Activated naive CD8-positive, alpha-beta T cell treated with anti-CD3 and anti-CD28 coated beads, Interleukin-2, amount 10 ng/mL, durations not matched to agents 7 days and 5 days (primary cell): ENCODE data around the gene QRICH2. TPM values are rescaled to one million over a fixed set of nuclear protein-coding genes. Genes with fewer than 3 reads are reported as not detected.
"Not testable (repeated sequence)": the region's sequence is repeated elsewhere in the genome, so short reads cannot be mapped to it uniquely, and the experiment has no call there.

Experiments
- ATAC-seq: fragments of 150-1000 bp; cut with Tn5 transposase; one replicate; pipeline ENCODE4 v1.10.0; 2021; ENCODE audit warnings: low read depth, moderate library complexity
- POLR2A ChIA-PET: fragments of 350-600 bp; sonication (Branson Sonifier 250); formaldehyde crosslinking; loops from one replicate; lab custom pipeline; 2021; ENCODE audit warnings: antibody characterized with exemption; lab: Charles Lee
- DNase-seq: peaks from one replicate; pipeline ENCODE4 v3.0.0; 2021
- H3K27ac Mint-ChIP-seq: one replicate; pipeline ENCODE4 v1.8.0; 2022; ENCODE audit warnings: mild to moderate bottlenecking, mixed read lengths
- H3K27me3 Mint-ChIP-seq: one replicate; pipeline ENCODE4 v1.8.0; 2022; ENCODE audit warnings: mild to moderate bottlenecking, moderate library complexity, mixed read lengths
- H3K36me3 Mint-ChIP-seq: one replicate; pipeline ENCODE4 v1.8.0; 2021; ENCODE audit warnings: mild to moderate bottlenecking, mixed read lengths
- H3K4me1 Mint-ChIP-seq: one replicate; pipeline ENCODE4 v1.8.0; 2021; ENCODE audit warnings: mixed read lengths
- H3K4me3 Mint-ChIP-seq: one replicate; pipeline ENCODE4 v1.8.0; 2022; ENCODE audit warnings: mild to moderate bottlenecking, moderate library complexity, mixed read lengths
- H3K9me3 Mint-ChIP-seq: one replicate; pipeline ENCODE4 v1.8.0; 2021; ENCODE audit warnings: mixed read lengths
- total RNA-seq, 2 experiments: library from RNA; stranded (reverse); gene quantifications; one replicate each; pipeline ENCODE4 v1.2.3, GENCODE V29; 2021

QRICH2 gene
- total RNA-seq, 2 experiments from 2014 or later = 3.7 to 4.7 TPM

GRCh38 chr17:76314392-76315227 lies 6.5 kb upstream of the QRICH2 start:
- Mint-ChIP-seq H3K27ac (no peak overlapping the region), H3K9me3 (no peaks in the 10 kb centered on the region), H3K27me3 (no peaks in the 10 kb centered on the region), H3K4me3 (no peak overlapping the region), H3K36me3 (peaks cover 17% of the 10 kb centered on the region), H3K4me1 (peaks cover 3% of the 10 kb centered on the region)
- no peak for DNase-seq
- POLR2A ChIA-PET = interaction anchor here (0.6 kb wide), 2 partner anchors 187 to 1102 kb away, joined by 3 read pairs; no protein-coding TSS in a partner anchor
- ATAC-seq = no peak

- POLR2A ChIA-PET = no interaction called here
- H3K27ac Mint-ChIP-seq = no peak overlapping the region
- H3K4me1 Mint-ChIP-seq = peaks cover 5% of the 10 kb centered on the region
- H3K27me3 Mint-ChIP-seq = no peaks in the 10 kb centered on the region
- H3K4me3 Mint-ChIP-seq = no peak overlapping the region
- no peaks in the 10 kb centered on the region for H3K9me3 Mint-ChIP-seq
- no peak for DNase-seq
- H3K36me3 Mint-ChIP-seq = peaks cover 17% of the 10 kb centered on the region
- ATAC-seq = no peak
These were observed 4.7 kb upstream of the QRICH2 start for GRCh38 chr17:76312735-76313134.

GRCh38 chr17:76309461-76309860 lies 1.4 kb upstream of the QRICH2 start:
- no peak for DNase-seq
- H3K36me3 Mint-ChIP-seq = peaks cover 16% of the 10 kb centered on the region
- no peaks in the 10 kb centered on the region for H3K9me3 Mint-ChIP-seq
- H3K4me3 Mint-ChIP-seq = no peak overlapping the region
- no peaks in the 10 kb centered on the region for H3K27me3 Mint-ChIP-seq
- H3K27ac Mint-ChIP-seq = no peak overlapping the region
- peaks cover 2% of the 10 kb centered on the region for H3K4me1 Mint-ChIP-seq
- POLR2A ChIA-PET = no interaction called here
- ATAC-seq = no peak

- no peak overlapping the region for H3K27ac Mint-ChIP-seq
- DNase-seq (no peak), ATAC-seq (no peak)
- no peaks in the 10 kb centered on the region for H3K27me3 Mint-ChIP-seq
- no peak overlapping the region for H3K4me3 Mint-ChIP-seq
- peaks cover 9% of the 10 kb centered on the region for H3K36me3 Mint-ChIP-seq
- POLR2A ChIA-PET = no interaction called here
- H3K4me1 Mint-ChIP-seq = peaks cover 3% of the 10 kb centered on the region
- H3K9me3 Mint-ChIP-seq = no peaks in the 10 kb centered on the region
These were observed 644 bp downstream of the QRICH2 start for GRCh38 chr17:76307299-76307965.

- POLR2A ChIA-PET = interaction anchor here (0.7 kb wide), 1 partner anchor 93 kb away, joined by 4 read pairs; no protein-coding TSS in a partner anchor
- not testable (repeated sequence) for H3K4me1 Mint-ChIP-seq, H3K4me3 Mint-ChIP-seq, H3K27ac Mint-ChIP-seq, H3K9me3 Mint-ChIP-seq, H3K27me3 Mint-ChIP-seq, DNase-seq, H3K36me3 Mint-ChIP-seq, ATAC-seq
These were observed 3.0 kb downstream of the QRICH2 start for GRCh38 chr17:76305135-76305454.

- no peak for DNase-seq
- no peak for ATAC-seq
- Mint-ChIP-seq H3K9me3 (no peaks in the 10 kb centered on the region), H3K27ac (no peak overlapping the region), H3K27me3 (no peaks in the 10 kb centered on the region), H3K36me3 (peaks cover 3% of the 10 kb centered on the region), H3K4me3 (no peak overlapping the region), H3K4me1 (peaks cover 3% of the 10 kb centered on the region)
- POLR2A ChIA-PET = interaction anchor here (0.7 kb wide), 1 partner anchor 94 kb away, joined by 4 read pairs; no protein-coding TSS in a partner anchor
These were observed 3.6 kb downstream of the QRICH2 start for GRCh38 chr17:76304226-76305134.

GRCh38 chr17:76297436-76297835 lies 10.6 kb downstream of the QRICH2 start:
- DNase-seq = no peak
- POLR2A ChIA-PET = interaction anchor here (0.6 kb wide), 1 partner anchor 41 kb away, joined by 4 read pairs; no protein-coding TSS in a partner anchor
- Mint-ChIP-seq H3K4me3 (no peak overlapping the region), H3K27me3 (no peaks in the 10 kb centered on the region), H3K27ac (no peak overlapping the region), H3K9me3 (no peaks in the 10 kb centered on the region), H3K4me1 (peaks cover 3% of the 10 kb centered on the region), H3K36me3 (peaks cover 5% of the 10 kb centered on the region)
- no peak for ATAC-seq

- Mint-ChIP-seq H3K36me3 (peaks cover 5% of the 10 kb centered on the region), H3K27ac (no peak overlapping the region), H3K4me1 (peaks cover 3% of the 10 kb centered on the region), H3K9me3 (no peaks in the 10 kb centered on the region), H3K4me3 (no peak overlapping the region), H3K27me3 (no peaks in the 10 kb centered on the region)
- no peak for DNase-seq
- ATAC-seq = no peak
- POLR2A ChIA-PET = no interaction called here
These were observed 11.2 kb downstream of the QRICH2 start for GRCh38 chr17:76296889-76297288.

- Mint-ChIP-seq H3K9me3 (no peaks in the 10 kb centered on the region), H3K27me3 (no peaks in the 10 kb centered on the region), H3K36me3 (peaks cover 5% of the 10 kb centered on the region), H3K4me1 (peaks cover 3% of the 10 kb centered on the region), H3K4me3 (no peak overlapping the region), H3K27ac (no peak overlapping the region)
- ATAC-seq = no peak
- DNase-seq = no peak
- POLR2A ChIA-PET = no interaction called here
These were observed 11.9 kb downstream of the QRICH2 start for GRCh38 chr17:76296186-76296585.

- no peaks in the 10 kb centered on the region for H3K4me1 Mint-ChIP-seq
- no peaks in the 10 kb centered on the region for H3K27me3 Mint-ChIP-seq
- H3K27ac Mint-ChIP-seq = no peak overlapping the region
These were observed 15.0 kb downstream of the QRICH2 start for GRCh38 chr17:76293106-76293505.

GRCh38 chr17:76292567-76292966 lies 15.5 kb downstream of the QRICH2 start:
- Mint-ChIP-seq H3K4me1 (no peaks in the 10 kb centered on the region), H3K27ac (no peak overlapping the region), H3K4me3 (no peak overlapping the region), H3K9me3 (no peaks in the 10 kb centered on the region), H3K27me3 (no peaks in the 10 kb centered on the region), H3K36me3 (peaks cover 5% of the 10 kb centered on the region)
- POLR2A ChIA-PET = no interaction called here
- DNase-seq (no peak), ATAC-seq (no peak)

More at GRCh38 chr17:76293106-76293505, 15.0 kb downstream of the QRICH2 start:
- no peak for ATAC-seq
- POLR2A ChIA-PET = no interaction called here
- no peaks in the 10 kb centered on the region for H3K9me3 Mint-ChIP-seq
- no peak overlapping the region for H3K4me3 Mint-ChIP-seq
- DNase-seq = no peak
- peaks cover 5% of the 10 kb centered on the region for H3K36me3 Mint-ChIP-seq

- Mint-ChIP-seq H3K4me3 (no peak overlapping the region), H3K4me1 (peaks cover 6% of the 10 kb centered on the region), H3K9me3 (no peaks in the 10 kb centered on the region), H3K27ac (no peak overlapping the region), H3K36me3 (peaks cover 1% of the 10 kb centered on the region), H3K27me3 (no peaks in the 10 kb centered on the region)
- no peak for ATAC-seq
- POLR2A ChIA-PET = interaction anchor here (0.5 to 24.4 kb wide), 6 partner anchors 9 to 284 kb away, joined by 3 to 1721 read pairs (median 4); partner anchors contain the start of genes RNF157 and UBALD2
- DNase-seq = no peak
These were observed 26.3 kb downstream of the QRICH2 start for GRCh38 chr17:76281573-76282371.
